Glutamatergic neuron (in vitro differentiated cells): Measurements from ENCODE around the gene BROX. TPM values are rescaled to one million over a fixed set of nuclear protein-coding genes. Genes with fewer than 3 reads are reported as not detected.
"Not testable (repeated sequence)": the region's sequence is repeated elsewhere in the genome, so short reads cannot be mapped to it uniquely, and the experiment has no call there.

Experiments used
- DNase-seq: peaks from one replicate; pipeline ENCODE4 v3.0.0; 2022
- H3K27ac Mint-ChIP-seq: one replicate; pipeline ENCODE4 v1.8.0; 2020; ENCODE audit warnings: mild to moderate bottlenecking, mixed read lengths, inconsistent platforms; ENCODE audit not compliant: unreplicated experiment
- H3K27me3 Mint-ChIP-seq: one replicate; pipeline ENCODE4 v1.8.0; 2020; ENCODE audit warnings: mild to moderate bottlenecking, moderate library complexity, mixed read lengths, inconsistent platforms; ENCODE audit not compliant: unreplicated experiment
- H3K36me3 Mint-ChIP-seq: one replicate; pipeline ENCODE4 v1.8.0; 2020; ENCODE audit warnings: mild to moderate bottlenecking, mixed read lengths, inconsistent platforms; ENCODE audit not compliant: unreplicated experiment
- H3K4me1 Mint-ChIP-seq: one replicate; pipeline ENCODE4 v1.8.0; 2020; ENCODE audit warnings: mild to moderate bottlenecking, low read depth, mixed read lengths, inconsistent platforms; ENCODE audit not compliant: unreplicated experiment
- H3K4me3 Mint-ChIP-seq: one replicate; pipeline ENCODE4 v1.8.0; 2020; ENCODE audit warnings: mild to moderate bottlenecking, mixed read lengths, inconsistent platforms; ENCODE audit not compliant: unreplicated experiment
- H3K9me3 Mint-ChIP-seq: one replicate; pipeline ENCODE4 v1.8.0; 2020; ENCODE audit warnings: mild to moderate bottlenecking, moderate library complexity, mixed read lengths, inconsistent platforms; ENCODE audit not compliant: unreplicated experiment
- CTCF ChIP-seq: fragments of 200-600 bp; sonication (generic); IDR thresholded peaks from one replicate; pipeline ENCODE4 v1.5.0; 2021; ENCODE audit not compliant: partially characterized antibody, unreplicated experiment
- total RNA-seq: library from RNA; stranded (reverse); fragmentation: NEBNext Ultra II Directional; extraction: Animal tissue kit (Norgen Biotek cat#: 25700); gene quantifications from one replicate; pipeline ENCODE4 v1.2.1, GENCODE V29; 2021; ENCODE audit not compliant: unreplicated experiment

The BROX gene
- total RNA-seq, 1 donor from 2014 or later = 19.0 TPM

GRCh38 chr1:222739465-222739864 lies 27.1 kb downstream of the BROX start:
- Mint-ChIP-seq H3K9me3 (no peaks in the 10 kb centered on the region), H3K4me1 (peaks cover 1% of the 10 kb centered on the region), H3K36me3 (no peaks in the 10 kb centered on the region), H3K27me3 (no peaks in the 10 kb centered on the region), H3K4me3 (no peak overlapping the region), H3K27ac (no peak overlapping the region)
- TF ChIP-seq CTCF = no peak
- DNase-seq = no peak

GRCh38 chr1:222739929-222740328 lies 27.6 kb downstream of the BROX start:
- H3K36me3 Mint-ChIP-seq = no peaks in the 10 kb centered on the region

GRCh38 chr1:222741630-222742457 lies 29.5 kb downstream of the BROX start:
- H3K27ac Mint-ChIP-seq, H3K4me3 Mint-ChIP-seq: not testable (repeated sequence)

More at GRCh38 chr1:222739929-222740328, 27.6 kb downstream of the BROX start:
- no peak overlapping the region for H3K27ac Mint-ChIP-seq
- peaks cover 1% of the 10 kb centered on the region for H3K4me1 Mint-ChIP-seq
- no peak overlapping the region for H3K4me3 Mint-ChIP-seq
- no peaks in the 10 kb centered on the region for H3K27me3 Mint-ChIP-seq
- no peak for DNase-seq
- TF ChIP-seq CTCF = no peak
- H3K9me3 Mint-ChIP-seq = no peaks in the 10 kb centered on the region

GRCh38 chr1:222749927-222750326 lies 37.6 kb downstream of the BROX start:
- H3K36me3 Mint-ChIP-seq = no peaks in the 10 kb centered on the region
- DNase-seq = no peak
- H3K27ac Mint-ChIP-seq = no peak overlapping the region
- no peaks in the 10 kb centered on the region for H3K9me3 Mint-ChIP-seq
- H3K4me1 Mint-ChIP-seq = peaks cover 2% of the 10 kb centered on the region
- no peaks in the 10 kb centered on the region for H3K27me3 Mint-ChIP-seq
- H3K4me3 Mint-ChIP-seq = no peak overlapping the region
- TF ChIP-seq CTCF = no peak

More at GRCh38 chr1:222741630-222742457, 29.5 kb downstream of the BROX start:
- DNase-seq, H3K27me3 Mint-ChIP-seq, H3K9me3 Mint-ChIP-seq, H3K36me3 Mint-ChIP-seq, H3K4me1 Mint-ChIP-seq: not testable (repeated sequence)

DNA sequence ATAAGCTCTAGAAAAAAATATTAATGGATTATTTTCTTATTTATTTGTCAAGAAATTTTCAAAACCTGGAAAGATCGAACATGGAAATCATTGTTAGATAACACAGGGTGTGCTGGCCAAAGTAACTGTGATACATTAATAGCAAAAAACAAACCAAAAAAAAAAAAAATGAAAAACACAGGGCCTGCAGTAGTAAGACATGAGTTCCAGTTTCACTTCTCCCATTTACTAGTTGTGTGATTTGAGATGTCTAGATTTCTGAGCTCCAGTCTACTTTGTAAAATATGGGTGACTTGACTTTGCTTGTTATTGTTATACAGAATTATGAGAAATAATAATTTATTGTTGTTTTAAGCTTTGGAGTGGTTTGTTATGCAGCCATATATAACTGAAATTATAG lies 38.3 kb downstream of the BROX start:
- Mint-ChIP-seq H3K27ac (no peak overlapping the region), H3K27me3 (no peaks in the 10 kb centered on the region), H3K4me3 (no peak overlapping the region), H3K9me3 (no peaks in the 10 kb centered on the region), H3K4me1 (peaks cover 2% of the 10 kb centered on the region), H3K36me3 (no peaks in the 10 kb centered on the region)
- no peak for TF ChIP-seq CTCF
- no peak for DNase-seq
